HT-29 (cell line): ENCODE measurements around the gene KCNA10. TPM values are rescaled to one million over a fixed set of nuclear protein-coding genes. Genes with fewer than 3 reads are reported as not detected.

Experiments used
- DNase-seq: peaks from one replicate; pipeline ENCODE4 v3.0.0-alpha.2; 2015; ENCODE audit warnings: low spot score
- total RNA-seq: library from RNA; depleted of rRNA; stranded (reverse); fragments of >200 nt; shearing (Covaris generic); gene quantifications from 2 replicates; pipeline ENCODE4 v1.2.3, GENCODE V29; 2014; rRNA removed

Gene KCNA10
- total RNA-seq, 1 experiment from 2014 or later = not detected

DNA sequence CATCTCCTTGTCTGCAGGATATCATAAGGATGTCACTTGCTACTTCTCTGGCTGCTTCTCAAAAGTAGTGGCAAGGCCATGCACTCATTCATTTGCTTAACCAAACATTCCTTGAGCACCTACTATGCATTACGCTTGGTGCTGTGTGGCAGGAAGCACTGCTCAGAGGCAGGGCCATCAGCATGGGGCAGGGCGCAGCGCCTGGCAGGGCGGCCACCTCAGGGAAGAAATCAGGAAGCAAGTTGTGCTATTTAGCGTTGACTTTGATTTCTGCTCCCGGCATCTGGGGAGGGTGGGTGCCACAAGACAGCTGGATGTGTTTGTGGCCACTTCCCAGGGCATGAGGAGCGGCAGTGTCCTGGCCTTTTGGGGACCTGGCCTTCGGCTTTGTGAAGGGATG lies 40.1 kb downstream of the KCNA10 start:
- DNase-seq = no peak

DNA sequence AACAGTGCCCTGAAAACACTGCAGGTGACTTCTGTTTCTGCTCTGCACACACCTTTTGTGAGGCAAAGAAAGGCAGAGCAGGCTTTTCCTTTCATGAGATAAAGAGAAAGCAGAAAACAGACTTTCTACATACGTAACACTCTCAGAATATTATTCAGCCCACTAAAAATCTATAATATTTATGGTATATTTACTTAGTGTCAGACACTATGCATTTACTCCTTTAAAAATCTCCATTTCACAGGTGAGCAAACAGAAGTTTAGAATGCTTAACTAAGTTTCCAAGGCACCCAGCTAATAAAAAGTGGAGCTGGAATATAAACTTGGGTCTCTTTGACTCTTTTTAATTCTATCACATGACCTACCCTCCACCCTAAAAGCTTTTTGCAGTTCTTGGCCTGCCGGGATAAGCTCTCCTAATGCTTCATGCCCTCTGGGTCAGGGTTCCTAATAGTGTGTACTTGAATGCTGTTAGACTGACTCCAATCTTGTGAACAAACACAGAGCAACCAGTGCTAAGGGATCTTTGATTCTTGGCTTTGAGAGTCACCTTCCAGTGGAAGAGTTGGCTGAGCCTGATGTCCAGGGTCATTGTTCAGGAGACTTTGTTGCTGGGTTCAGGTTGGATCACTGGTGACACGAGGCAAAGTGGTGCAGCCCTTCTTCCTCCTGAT lies 40.9 kb downstream of the KCNA10 start:
- DNase-seq = peak; percentile 10

DNA sequence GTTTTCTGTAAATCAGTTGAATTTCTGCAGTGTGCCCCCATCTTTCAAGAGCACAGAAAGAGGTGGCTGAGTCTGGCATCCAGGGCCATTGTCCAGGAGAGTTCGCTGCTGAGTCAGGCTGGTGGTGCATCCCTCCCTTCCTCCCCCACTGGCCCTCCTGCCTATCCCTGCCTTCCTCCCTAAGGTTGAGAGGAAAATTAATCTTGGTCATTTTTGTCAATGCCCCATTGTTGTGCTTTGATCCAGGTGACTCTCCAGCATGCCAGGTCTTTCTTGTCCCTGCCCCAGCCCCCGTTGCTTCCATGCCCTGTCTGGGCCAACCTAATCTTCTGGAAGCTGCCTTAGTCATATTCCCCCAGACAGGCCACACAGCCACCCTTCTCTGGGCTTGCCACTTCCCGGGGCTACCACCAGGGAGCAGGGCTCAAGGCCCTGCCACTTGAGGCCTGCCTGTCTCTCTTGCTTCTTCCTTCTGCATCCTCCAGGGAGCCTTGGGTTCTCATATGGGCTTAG lies 41.5 kb downstream of the KCNA10 start:
- peak; percentile 19 for DNase-seq

DNA sequence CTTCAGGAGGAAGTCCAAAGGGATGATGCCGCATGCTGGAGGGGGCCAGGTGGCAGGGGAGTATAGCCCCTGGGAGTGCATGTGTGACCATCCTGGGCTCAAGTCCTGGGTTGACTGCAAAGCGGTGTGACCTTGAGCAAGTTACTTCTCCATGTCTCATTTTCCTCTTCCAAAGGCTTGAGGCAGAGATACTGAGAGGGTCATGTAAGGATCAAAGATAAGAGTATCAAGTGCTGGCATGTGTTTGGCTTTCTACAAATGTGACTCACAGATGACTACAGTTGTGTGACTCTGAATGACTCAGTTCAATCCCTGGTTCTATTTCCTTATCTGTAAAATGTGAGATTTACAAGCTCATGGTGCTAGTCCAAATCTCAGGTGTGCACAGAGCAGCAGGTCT lies 41.9 kb downstream of the KCNA10 start:
- peak; percentile 30 for DNase-seq

DNA sequence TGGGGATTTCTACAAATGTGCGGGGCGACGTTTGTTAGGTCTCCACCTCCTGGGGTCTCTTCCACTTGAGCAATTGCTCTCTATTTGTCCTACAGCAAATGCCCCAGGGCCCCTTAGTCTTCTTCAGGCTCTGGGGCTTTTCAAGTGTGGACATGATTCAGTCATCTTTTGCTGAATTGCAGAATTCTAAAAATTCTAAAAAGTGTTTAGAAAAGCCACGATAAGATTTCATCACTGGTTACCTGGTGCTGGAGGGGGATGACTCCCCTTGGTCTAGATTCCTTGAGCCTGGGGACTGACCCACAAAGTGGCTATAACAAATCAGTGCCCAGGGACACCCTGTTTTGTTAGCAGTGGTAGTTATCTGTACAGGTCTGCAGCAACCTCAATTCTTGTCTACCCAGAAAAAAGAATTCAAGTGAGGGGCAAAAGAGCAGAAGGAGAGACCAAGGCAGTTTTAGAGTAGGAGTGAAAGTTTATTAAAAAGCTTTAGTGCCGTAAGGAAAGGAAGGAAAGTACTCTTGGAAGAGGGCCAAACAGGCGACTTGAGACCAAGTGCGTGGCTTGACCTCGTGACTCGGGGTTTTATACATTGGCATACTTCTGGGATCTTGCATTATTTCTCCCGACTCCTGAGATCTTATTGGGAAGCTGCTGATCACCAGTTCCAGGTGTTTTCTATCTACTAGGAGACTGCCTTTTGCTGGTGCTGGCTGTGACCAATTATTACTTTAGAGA lies 42.8 kb downstream of the KCNA10 start:
- DNase-seq = no peak

DNA sequence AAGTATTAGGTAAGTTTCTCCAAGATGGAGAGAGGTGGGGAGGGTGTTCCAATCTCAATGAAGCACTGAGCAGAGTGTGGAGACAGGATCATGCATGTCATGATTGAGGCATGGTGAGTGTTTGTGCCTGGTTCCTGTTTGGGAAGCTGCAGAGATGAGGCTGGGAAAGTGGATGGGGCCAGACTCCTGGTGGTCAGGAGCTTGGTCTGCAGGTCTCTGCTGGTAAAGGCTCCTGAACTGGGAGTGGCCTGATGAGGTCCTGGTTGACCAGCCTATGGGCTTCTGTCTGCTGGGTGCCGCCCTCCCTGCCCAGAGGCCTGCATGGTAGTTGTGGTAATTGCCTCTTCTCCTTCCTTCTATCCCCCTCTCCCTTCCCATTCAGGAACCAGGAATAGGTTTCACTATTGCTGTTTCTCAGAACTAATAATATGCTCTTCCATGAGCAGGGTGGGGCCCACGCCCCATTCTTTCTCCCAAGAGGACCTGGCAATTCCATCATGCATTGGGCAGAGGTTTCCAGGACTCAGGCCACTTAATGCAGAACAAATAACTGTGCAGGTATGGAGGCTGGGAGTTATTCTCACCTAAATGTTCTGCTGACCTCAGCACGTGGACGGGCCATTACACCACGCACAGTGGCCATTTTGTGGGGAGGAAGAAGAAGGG lies 43.5 kb downstream of the KCNA10 start:
- DNase-seq = peak; percentile 33

DNA sequence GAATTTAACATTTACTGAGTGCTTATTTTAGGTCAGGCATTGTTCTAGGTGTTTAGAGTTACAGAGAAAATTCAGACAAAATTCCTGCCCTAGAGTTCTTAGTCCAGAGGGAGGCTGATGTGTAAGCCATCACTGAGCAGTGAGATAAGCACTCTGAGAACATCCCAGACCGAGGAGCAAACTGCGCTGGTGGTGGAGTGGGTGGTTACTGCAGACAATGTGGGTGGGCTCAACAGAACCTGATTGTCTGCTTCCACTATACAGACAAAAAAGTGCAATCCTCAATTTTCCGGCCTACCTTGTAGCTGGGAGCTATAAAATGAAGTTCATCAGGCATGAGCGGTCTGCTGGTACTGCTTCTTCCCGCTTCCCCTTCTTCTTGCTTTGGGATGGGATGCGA lies 44.5 kb downstream of the KCNA10 start:
- no peak for DNase-seq

DNA sequence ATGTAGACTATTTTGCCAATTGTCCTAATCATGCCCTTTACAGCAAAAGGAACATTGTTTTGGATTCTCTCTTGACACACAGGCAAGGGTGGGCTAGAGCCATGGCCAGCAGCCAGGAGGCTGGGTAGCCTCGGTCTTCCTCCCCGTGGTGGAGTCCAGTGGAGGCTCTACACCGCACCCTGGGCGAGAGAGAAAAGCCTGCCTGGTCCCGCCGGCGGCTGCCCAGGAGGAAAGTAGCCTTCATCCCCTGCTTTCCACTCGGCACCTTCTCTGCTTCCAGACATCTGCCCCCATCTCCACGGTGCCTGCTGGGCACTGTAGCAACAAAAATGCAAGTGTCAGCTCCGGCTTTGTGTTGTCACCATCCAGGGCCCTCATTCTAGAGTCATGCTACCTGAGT lies 46.4 kb downstream of the KCNA10 start:
- DNase-seq = no peak

DNA sequence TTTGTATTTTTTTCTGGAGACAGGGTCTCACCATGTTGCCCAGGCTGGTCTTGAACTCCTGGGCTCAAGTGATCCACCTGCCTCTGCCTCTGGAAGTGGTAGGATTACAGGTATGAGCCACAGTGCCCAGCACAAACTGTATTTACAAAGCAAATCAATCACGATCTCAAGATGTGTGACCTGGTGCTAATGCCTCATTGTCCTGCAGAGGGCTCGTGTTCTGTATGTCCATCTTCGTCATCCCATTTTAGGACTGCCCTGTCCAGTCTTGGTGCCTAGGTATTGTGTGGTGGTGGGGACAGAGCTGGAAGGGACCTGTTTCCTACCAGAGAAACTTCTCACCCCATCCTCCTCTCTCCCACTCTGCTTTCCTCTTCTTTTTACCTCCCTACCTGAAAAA lies 47.8 kb downstream of the KCNA10 start:
- peak; percentile 14 for DNase-seq

Other genes starting within 250 kb of the KCNA10 start
- gene RBM15, start 179.8 kb downstream of the KCNA10 start, total RNA-seq = 60.8 and 67.9 TPM in 2 replicates
- gene SLC16A4, start 128.1 kb downstream of the KCNA10 start, total RNA-seq = 4.8 and 5.6 TPM in 2 replicates
- 106 and 140 TPM in 2 replicates for gene LAMTOR5, start 111.5 kb downstream of the KCNA10 start, total RNA-seq
- not detected in 2 replicates for gene PROK1, start 68.0 kb downstream of the KCNA10 start, total RNA-seq
- not detected in 2 replicates for gene KCNA2, start 87.2 kb upstream of the KCNA10 start, total RNA-seq
- gene KCNA3, start 155.8 kb upstream of the KCNA10 start, total RNA-seq = not detected in 2 replicates